Suppressor macrophage treated with lipopolysaccharide for 4 hours (primary cell): Measurements from ENCODE around the gene SYDE2.
"Not testable (repeated sequence)": the region's sequence is repeated elsewhere in the genome, so short reads cannot be mapped to it uniquely, and the experiment has no call there.

Experiments used
- DNase-seq: peaks from one replicate; pipeline ENCODE4 v3.0.0-alpha.2; 2020

The SYDE2 gene

GRCh38 chr1:85157436-85157835, 43.4 kb downstream of the SYDE2 start:
- no peak for DNase-seq

- no peak for DNase-seq
Observed at GRCh38 chr1:85153149-85153891, 47.5 kb downstream of the SYDE2 start.

- DNase-seq, result no peak
Observed at GRCh38 chr1:85151446-85151845, 49.4 kb downstream of the SYDE2 start.

- no peak for DNase-seq
Observed at GRCh38 chr1:85149805-85150204, 51.0 kb downstream of the SYDE2 start.

GRCh38 chr1:85148524-85149250, 52.1 kb downstream of the SYDE2 start:
- DNase-seq, result peak; percentile 10

- no peak for DNase-seq
Observed at GRCh38 chr1:85146972-85147359, 53.9 kb downstream of the SYDE2 start.

- not testable (repeated sequence) for DNase-seq
Observed at GRCh38 chr1:85146298-85146971, 54.4 kb downstream of the SYDE2 start.

GRCh38 chr1:85144351-85144750, 56.5 kb downstream of the SYDE2 start:
- DNase-seq, result no peak

- DNase-seq, result no peak
Observed at GRCh38 chr1:85142753-85143152, 58.1 kb downstream of the SYDE2 start.

GRCh38 chr1:85138439-85138838, 62.4 kb downstream of the SYDE2 start:
- DNase-seq, result not testable (repeated sequence)

- DNase-seq, result no peak
Observed at GRCh38 chr1:85137660-85138059, 63.2 kb downstream of the SYDE2 start.

GRCh38 chr1:85135392-85135798, 65.4 kb downstream of the SYDE2 start:
- no peak for DNase-seq

- DNase-seq, result no peak
Observed at GRCh38 chr1:85134583-85135391, 66.0 kb downstream of the SYDE2 start.

- no peak for DNase-seq
Observed at GRCh38 chr1:85133565-85134159, 67.2 kb downstream of the SYDE2 start.

GRCh38 chr1:85132078-85132720, 68.6 kb downstream of the SYDE2 start:
- DNase-seq, result peak; percentile 80

- DNase-seq, result no peak
Observed at GRCh38 chr1:85128316-85128715, 72.5 kb downstream of the SYDE2 start.

- no peak for DNase-seq
Observed at GRCh38 chr1:85125891-85126290, 74.9 kb downstream of the SYDE2 start.

GRCh38 chr1:85124091-85124490, 76.7 kb downstream of the SYDE2 start:
- DNase-seq, result no peak

- DNase-seq, result no peak
Observed at GRCh38 chr1:85122169-85122568, 78.6 kb downstream of the SYDE2 start.

GRCh38 chr1:85121744-85122143, 79.1 kb downstream of the SYDE2 start:
- DNase-seq, result no peak

- DNase-seq, result no peak
Observed at GRCh38 chr1:85118751-85119150, 82.1 kb downstream of the SYDE2 start.

GRCh38 chr1:85116856-85117255, 84.0 kb downstream of the SYDE2 start:
- peak; percentile 22 for DNase-seq
